Neural cell (in vitro differentiated cells): ENCODE results near the gene MBTD1. TPM values are rescaled to one million over a fixed set of nuclear protein-coding genes. Genes with fewer than 3 reads are reported as not detected.

Source experiments
- H2AFZ ChIP-seq: fragments of 200-600, 300-800 bp; sonication (generic), shearing (Covaris generic); 2 replicates; pipeline ENCODE4 v1.6.0; 2014; ENCODE audit warnings: low read depth, mild to moderate bottlenecking, antibody characterized with exemption, low read length, moderate library complexity
- H3F3A ChIP-seq: fragments of 200-600 bp; shearing (Covaris generic); 2 replicates; pipeline ENCODE4 v1.6.1; 2016; ENCODE audit warnings: mild to moderate bottlenecking, moderate library complexity, mixed read lengths, antibody characterized with exemption, low read length; ENCODE audit not compliant: insufficient read depth, poor library complexity, severe bottlenecking
- H3K27ac ChIP-seq: fragments of 200-600, 300-800 bp; sonication (generic), shearing (Covaris generic); 2 replicates; pipeline ENCODE4 v1.5.1; 2014; ENCODE audit warnings: mild to moderate bottlenecking, low read length, moderate library complexity
- H3K27me3 ChIP-seq: fragments of 300-800, 200-600 bp; sonication (generic), shearing (Covaris generic); 2 replicates; pipeline ENCODE4 v1.6.0; 2014; ENCODE audit warnings: mild to moderate bottlenecking, low read depth, low read length, moderate library complexity; ENCODE audit not compliant: insufficient read depth
- H3K36me3 ChIP-seq: fragments of 300-800, 200-600 bp; sonication (generic), shearing (Covaris generic); 2 replicates; pipeline ENCODE4 v1.5.1; 2014; ENCODE audit warnings: mild to moderate bottlenecking, antibody characterized with exemption, low read length, moderate library complexity; ENCODE audit not compliant: insufficient read depth
- H3K4me2 ChIP-seq: fragments of 300-800, 200-600 bp; sonication (generic), shearing (Covaris generic); 2 replicates; pipeline ENCODE4 v1.6.0; 2014; ENCODE audit warnings: mild to moderate bottlenecking, low read length
- H3K4me3 ChIP-seq: fragments of 300-800, 200-600 bp; sonication (generic), shearing (Covaris generic); 2 replicates; pipeline ENCODE4 v1.5.1; 2014; ENCODE audit warnings: mild to moderate bottlenecking, low read length, moderate library complexity
- H3K79me2 ChIP-seq: fragments of 200-600 bp; shearing (Covaris generic); replicated peaks from 2 replicates; pipeline ENCODE4 v1.6.0; 2014; ENCODE audit warnings: mild to moderate bottlenecking, low read length, moderate library complexity; ENCODE audit not compliant: insufficient read depth
- H3K9ac ChIP-seq: fragments of 300-800, 200-600 bp; sonication (generic), shearing (Covaris generic); 2 replicates; pipeline ENCODE4 v1.6.1; 2016; ENCODE audit warnings: mild to moderate bottlenecking, low read length, mixed read lengths
- H3K9me2 ChIP-seq: fragments of 200-600 bp; shearing (Covaris generic); 2 replicates; pipeline ENCODE4 v1.6.1; 2016; ENCODE audit warnings: mild to moderate bottlenecking, low read length, mixed read lengths; ENCODE audit not compliant: insufficient read depth
- H3K9me3 ChIP-seq: fragments of 200-600, 300-800 bp; sonication (generic), shearing (Covaris generic); 2 replicates; pipeline ENCODE4 v1.6.1; 2016; ENCODE audit warnings: mild to moderate bottlenecking, mixed run types, low read length, moderate library complexity, mixed read lengths
- H4K20me1 ChIP-seq: fragments of 200-600 bp; shearing (Covaris generic); 2 replicates; pipeline ENCODE4 v1.6.1; 2016; ENCODE audit warnings: mild to moderate bottlenecking, mixed run types; ENCODE audit not compliant: insufficient read depth
- EP300 ChIP-seq: fragments of 450-650 bp; conservative IDR thresholded peaks from 2 replicates; pipeline ENCODE4 v1.6.1; 2014; ENCODE audit warnings: antibody characterized with exemption, mild to moderate bottlenecking, moderate library complexity; ENCODE audit not compliant: poor library complexity, severe bottlenecking
- EZH2 ChIP-seq: fragments of 200-600, 300-800 bp; shearing (Covaris generic), sonication (generic); IDR thresholded peaks from 2 replicates; pipeline ENCODE4 v1.6.1; 2014; ENCODE audit warnings: antibody characterized with exemption, low read length, borderline replicate concordance, mild to moderate bottlenecking; ENCODE audit not compliant: insufficient read depth, poor library complexity, severe bottlenecking
- MXI1 ChIP-seq: fragments of 450-650 bp; conservative IDR thresholded peaks from 2 replicates; pipeline ENCODE4 v1.6.1; 2014; ENCODE audit warnings: antibody characterized with exemption, mild to moderate bottlenecking; ENCODE audit not compliant: poor library complexity, severe bottlenecking
- POLR2AphosphoS5 ChIP-seq: IDR thresholded peaks from 2 replicates; pipeline ENCODE4 v1.6.1; 2012
- RAD21 ChIP-seq: fragments of 450-650 bp; conservative IDR thresholded peaks from 2 replicates; pipeline ENCODE4 v1.6.1; 2014; ENCODE audit warnings: antibody characterized with exemption, mild to moderate bottlenecking, moderate library complexity
- SMC3 ChIP-seq: fragments of 450-650 bp; conservative IDR thresholded peaks from 2 replicates; pipeline ENCODE4 v1.6.1; 2014; ENCODE audit warnings: antibody characterized with exemption, mild to moderate bottlenecking, moderate library complexity; ENCODE audit not compliant: poor library complexity
- TAF1 ChIP-seq: IDR thresholded peaks from 2 replicates; pipeline ENCODE4 v1.6.1; 2012; ENCODE audit warnings: low read depth
- polyA plus RNA-seq: library from polyadenylated mRNA; depleted of rRNA; stranded (reverse); fragments of >200 nt; gene quantifications from 2 replicates; pipeline ENCODE4 v1.2.3, GENCODE V29; 2014
- TF ChIP-seq, protein P1 (sequence below): fragments of 450-650 bp; IDR thresholded peaks from 2 replicates; pipeline ENCODE4 v1.5.1; 2014; ENCODE audit warnings: antibody characterized with exemption, mild to moderate bottlenecking, moderate library complexity; ENCODE audit not compliant: poor library complexity, severe bottlenecking
- TF ChIP-seq, protein P2 (sequence below): IDR thresholded peaks from 2 replicates; pipeline ENCODE4 v1.6.1; 2012; ENCODE audit warnings: borderline replicate concordance

Gene MBTD1
- polyA plus RNA-seq, 1 donor from 2014 or later, result 70.0 TPM

DNA sequence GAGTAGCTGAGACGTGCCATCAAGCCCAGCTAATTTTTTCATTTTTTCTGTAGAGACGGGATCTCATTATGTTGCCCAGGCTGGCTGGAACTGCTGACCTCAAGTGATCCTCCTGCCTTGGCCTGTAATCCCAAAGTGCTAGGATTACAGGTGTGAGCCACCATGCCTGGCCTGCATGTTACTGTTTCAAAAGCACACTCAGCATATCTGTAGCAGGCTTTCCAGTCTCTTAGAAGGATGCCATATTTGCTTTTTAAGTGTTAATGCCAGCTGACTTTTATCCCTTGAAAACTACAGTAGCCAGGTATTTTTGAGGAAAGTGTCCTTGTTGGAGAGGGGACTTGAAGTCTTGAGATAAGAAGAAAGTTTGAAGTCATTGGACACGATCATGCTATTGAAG lies 123.9 kb downstream of the MBTD1 start:
- TF ChIP-seq, protein P1, sequence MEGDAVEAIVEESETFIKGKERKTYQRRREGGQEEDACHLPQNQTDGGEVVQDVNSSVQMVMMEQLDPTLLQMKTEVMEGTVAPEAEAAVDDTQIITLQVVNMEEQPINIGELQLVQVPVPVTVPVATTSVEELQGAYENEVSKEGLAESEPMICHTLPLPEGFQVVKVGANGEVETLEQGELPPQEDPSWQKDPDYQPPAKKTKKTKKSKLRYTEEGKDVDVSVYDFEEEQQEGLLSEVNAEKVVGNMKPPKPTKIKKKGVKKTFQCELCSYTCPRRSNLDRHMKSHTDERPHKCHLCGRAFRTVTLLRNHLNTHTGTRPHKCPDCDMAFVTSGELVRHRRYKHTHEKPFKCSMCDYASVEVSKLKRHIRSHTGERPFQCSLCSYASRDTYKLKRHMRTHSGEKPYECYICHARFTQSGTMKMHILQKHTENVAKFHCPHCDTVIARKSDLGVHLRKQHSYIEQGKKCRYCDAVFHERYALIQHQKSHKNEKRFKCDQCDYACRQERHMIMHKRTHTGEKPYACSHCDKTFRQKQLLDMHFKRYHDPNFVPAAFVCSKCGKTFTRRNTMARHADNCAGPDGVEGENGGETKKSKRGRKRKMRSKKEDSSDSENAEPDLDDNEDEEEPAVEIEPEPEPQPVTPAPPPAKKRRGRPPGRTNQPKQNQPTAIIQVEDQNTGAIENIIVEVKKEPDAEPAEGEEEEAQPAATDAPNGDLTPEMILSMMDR, result no peak
- no peak for TF ChIP-seq RAD21
- TF ChIP-seq POLR2AphosphoS5, result no peak
- TF ChIP-seq, protein P2, sequence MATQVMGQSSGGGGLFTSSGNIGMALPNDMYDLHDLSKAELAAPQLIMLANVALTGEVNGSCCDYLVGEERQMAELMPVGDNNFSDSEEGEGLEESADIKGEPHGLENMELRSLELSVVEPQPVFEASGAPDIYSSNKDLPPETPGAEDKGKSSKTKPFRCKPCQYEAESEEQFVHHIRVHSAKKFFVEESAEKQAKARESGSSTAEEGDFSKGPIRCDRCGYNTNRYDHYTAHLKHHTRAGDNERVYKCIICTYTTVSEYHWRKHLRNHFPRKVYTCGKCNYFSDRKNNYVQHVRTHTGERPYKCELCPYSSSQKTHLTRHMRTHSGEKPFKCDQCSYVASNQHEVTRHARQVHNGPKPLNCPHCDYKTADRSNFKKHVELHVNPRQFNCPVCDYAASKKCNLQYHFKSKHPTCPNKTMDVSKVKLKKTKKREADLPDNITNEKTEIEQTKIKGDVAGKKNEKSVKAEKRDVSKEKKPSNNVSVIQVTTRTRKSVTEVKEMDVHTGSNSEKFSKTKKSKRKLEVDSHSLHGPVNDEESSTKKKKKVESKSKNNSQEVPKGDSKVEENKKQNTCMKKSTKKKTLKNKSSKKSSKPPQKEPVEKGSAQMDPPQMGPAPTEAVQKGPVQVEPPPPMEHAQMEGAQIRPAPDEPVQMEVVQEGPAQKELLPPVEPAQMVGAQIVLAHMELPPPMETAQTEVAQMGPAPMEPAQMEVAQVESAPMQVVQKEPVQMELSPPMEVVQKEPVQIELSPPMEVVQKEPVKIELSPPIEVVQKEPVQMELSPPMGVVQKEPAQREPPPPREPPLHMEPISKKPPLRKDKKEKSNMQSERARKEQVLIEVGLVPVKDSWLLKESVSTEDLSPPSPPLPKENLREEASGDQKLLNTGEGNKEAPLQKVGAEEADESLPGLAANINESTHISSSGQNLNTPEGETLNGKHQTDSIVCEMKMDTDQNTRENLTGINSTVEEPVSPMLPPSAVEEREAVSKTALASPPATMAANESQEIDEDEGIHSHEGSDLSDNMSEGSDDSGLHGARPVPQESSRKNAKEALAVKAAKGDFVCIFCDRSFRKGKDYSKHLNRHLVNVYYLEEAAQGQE, result no peak
- no peak for TF ChIP-seq EZH2
- TF ChIP-seq SMC3, result no peak
- TF ChIP-seq MXI1, result no peak
- TF ChIP-seq TAF1, result no peak
- TF ChIP-seq EP300, result no peak
- no peaks in the 10 kb centered on the region for H3K36me3 ChIP-seq

DNA sequence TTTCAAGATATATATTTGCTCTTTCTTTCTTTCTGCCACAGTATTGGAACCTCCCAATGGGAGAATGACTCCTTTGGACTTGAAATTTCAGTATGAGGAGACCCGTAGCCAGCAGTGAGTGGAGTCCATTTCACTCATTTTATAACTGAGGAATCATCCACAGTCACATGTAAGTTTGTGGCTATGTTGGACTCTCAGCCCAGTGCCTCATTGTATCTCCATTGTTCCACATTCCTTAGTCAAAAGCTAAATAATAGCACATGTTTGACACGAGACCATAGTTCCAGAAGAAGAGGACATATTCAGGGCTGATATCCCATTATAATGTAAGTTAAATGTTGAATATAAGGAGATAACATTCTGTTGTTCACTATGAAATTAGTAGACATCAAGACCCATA lies 126.5 kb downstream of the MBTD1 start:
- no peaks in the 10 kb centered on the region for H3K27me3 ChIP-seq
- H3K9ac ChIP-seq, result no peak overlapping the region
- H3K27ac ChIP-seq, result no peak overlapping the region
- H3K4me3 ChIP-seq, result no peak overlapping the region
- H3K9me2 ChIP-seq, result no peaks in the 10 kb centered on the region
- H3K79me2 ChIP-seq, result no peaks in the 10 kb centered on the region
- no peak overlapping the region for H2AFZ ChIP-seq
- TF ChIP-seq TAF1, result no peak
- TF ChIP-seq SMC3, result no peak
- no peak for TF ChIP-seq EP300
- TF ChIP-seq POLR2AphosphoS5, result no peak
- TF ChIP-seq, protein P1, result no peak
- TF ChIP-seq RAD21, result no peak
- TF ChIP-seq EZH2, result no peak
- no peak for TF ChIP-seq MXI1
- TF ChIP-seq, protein P2, result no peak
- H3K9me3 ChIP-seq, result no peaks in the 10 kb centered on the region
- no peaks in the 10 kb centered on the region for H3F3A ChIP-seq
- H4K20me1 ChIP-seq, result no peaks in the 10 kb centered on the region
- no peak overlapping the region for H3K4me2 ChIP-seq
- no peaks in the 10 kb centered on the region for H3K36me3 ChIP-seq

More for the DNA sequence above, 123.9 kb downstream of the MBTD1 start:
- Histone ChIP-seq H3F3A (no peaks in the 10 kb centered on the region), H3K9me3 (no peaks in the 10 kb centered on the region), H3K4me3 (no peak overlapping the region), H3K4me2 (no peak overlapping the region), H3K9ac (no peak overlapping the region), H3K9me2 (no peaks in the 10 kb centered on the region), H3K27ac (no peak overlapping the region), H4K20me1 (no peaks in the 10 kb centered on the region), H3K79me2 (no peaks in the 10 kb centered on the region), H3K27me3 (no peaks in the 10 kb centered on the region), H2AFZ (no peak overlapping the region)
